GM20431 (cell line): ENCODE data around the gene ARHGAP23.
"Not testable (repeated sequence)": the region's sequence is repeated elsewhere in the genome, so short reads cannot be mapped to it uniquely, and the experiment has no call there.

Experiments
- in situ Hi-C: fragments of 300-500 bp; cut with MseI, MboI; formaldehyde crosslinking; loops from one replicate; pipeline ENCODE4 v1.15.0; 2020; ENCODE audit warnings: low sequenced_read_pairs; ENCODE audit not compliant: unreplicated experiment

Gene ARHGAP23

GRCh38 chr17:38456031-38456815 lies 28.0 kb downstream of the ARHGAP23 start:
- in situ Hi-C loops = no loop called here

GRCh38 chr17:38457577-38458371 lies 29.5 kb downstream of the ARHGAP23 start:
- in situ Hi-C loops = no loop called here

- in situ Hi-C loops = no loop called here
Observed at GRCh38 chr17:38458521-38458920, 30.3 kb downstream of the ARHGAP23 start.

GRCh38 chr17:38459567-38459966 lies 31.3 kb downstream of the ARHGAP23 start:
- in situ Hi-C loops = no loop called here

- in situ Hi-C loops = no loop called here
Observed at GRCh38 chr17:38460082-38460715, 31.9 kb downstream of the ARHGAP23 start.

GRCh38 chr17:38460716-38461630 lies 32.7 kb downstream of the ARHGAP23 start:
- in situ Hi-C loops = no loop called here

GRCh38 chr17:38461683-38462082 lies 33.4 kb downstream of the ARHGAP23 start:
- in situ Hi-C loops = no loop called here

GRCh38 chr17:38463451-38463858 lies 35.2 kb downstream of the ARHGAP23 start:
- in situ Hi-C loops = no loop called here

- in situ Hi-C loops = no loop called here
Observed at GRCh38 chr17:38464251-38464722, 36.0 kb downstream of the ARHGAP23 start.

GRCh38 chr17:38464723-38465390 lies 36.6 kb downstream of the ARHGAP23 start:
- in situ Hi-C loops = no loop called here

GRCh38 chr17:38465391-38466345 lies 37.4 kb downstream of the ARHGAP23 start:
- in situ Hi-C loops = no loop called here

GRCh38 chr17:38466346-38467315 lies 38.4 kb downstream of the ARHGAP23 start:
- in situ Hi-C loops = no loop called here

GRCh38 chr17:38467491-38467890 lies 39.2 kb downstream of the ARHGAP23 start:
- in situ Hi-C loops = no loop called here

GRCh38 chr17:38469875-38470274 lies 41.6 kb downstream of the ARHGAP23 start:
- in situ Hi-C loops = no loop called here

GRCh38 chr17:38471253-38471652 lies 43.0 kb downstream of the ARHGAP23 start:
- in situ Hi-C loops = not testable (repeated sequence)

- in situ Hi-C loops = not testable (repeated sequence)
Observed at GRCh38 chr17:38474666-38475065, 46.4 kb downstream of the ARHGAP23 start.

- in situ Hi-C loops = no loop called here
Observed at GRCh38 chr17:38476549-38476948, 48.3 kb downstream of the ARHGAP23 start.
